ENCODE measurements around the gene FETUB.
"Not testable (repeated sequence)": the region's sequence is repeated elsewhere in the genome, so short reads cannot be mapped to it uniquely, and the experiment has no call there.

FETUB gene

GRCh38 chr3:186670155-186670554, 30.0 kb downstream of the FETUB start:
- DNase-seq (ENCODE audit: low read depth): no peak
- H3K4me3 ChIP-seq (ENCODE audit: low read length): no peak overlapping the region
- no peak for TF ChIP-seq CTCF (conservative IDR thresholded peaks at IDR 0.05; ENCODE audit: low read depth, low read length)

- no peak for DNase-seq (ENCODE audit: low read depth)
- no peak for TF ChIP-seq CTCF (conservative IDR thresholded peaks at IDR 0.05; ENCODE audit: low read depth, low read length)
- H3K4me3 ChIP-seq (ENCODE audit: low read length): no peak overlapping the region
Observed at GRCh38 chr3:186671051-186671450, 30.9 kb downstream of the FETUB start.

GRCh38 chr3:186678604-186679003, 38.4 kb downstream of the FETUB start:
- DNase-seq (ENCODE audit: low read depth): no peak
- no peak overlapping the region for H3K4me3 ChIP-seq (ENCODE audit: low read length)
- TF ChIP-seq CTCF (conservative IDR thresholded peaks at IDR 0.05; ENCODE audit: low read depth, low read length): no peak

- DNase-seq (ENCODE audit: low read depth): no peak
- TF ChIP-seq CTCF (conservative IDR thresholded peaks at IDR 0.05; ENCODE audit: low read depth, low read length): no peak
- no peak overlapping the region for H3K4me3 ChIP-seq (ENCODE audit: low read length)
Observed at GRCh38 chr3:186679151-186679550, 39.0 kb downstream of the FETUB start.

- TF ChIP-seq CTCF (conservative IDR thresholded peaks at IDR 0.05; ENCODE audit: low read depth, low read length): no peak
- no peak overlapping the region for H3K4me3 ChIP-seq (ENCODE audit: low read length)
- DNase-seq (ENCODE audit: low read depth): no peak
Observed at GRCh38 chr3:186680869-186681268, 40.7 kb downstream of the FETUB start.

GRCh38 chr3:186682812-186683211, 42.6 kb downstream of the FETUB start:
- TF ChIP-seq CTCF (conservative IDR thresholded peaks at IDR 0.05; ENCODE audit: low read depth, low read length): no peak
- no peak overlapping the region for H3K4me3 ChIP-seq (ENCODE audit: low read length)
- DNase-seq (ENCODE audit: low read depth): no peak

GRCh38 chr3:186683979-186684378, 43.8 kb downstream of the FETUB start:
- DNase-seq (ENCODE audit: low read depth): no peak
- no peak for TF ChIP-seq CTCF (conservative IDR thresholded peaks at IDR 0.05; ENCODE audit: low read depth, low read length)
- H3K4me3 ChIP-seq (ENCODE audit: low read length): no peak overlapping the region

- DNase-seq (ENCODE audit: low read depth); H3K4me3 ChIP-seq (ENCODE audit: low read length): not testable (repeated sequence)
Observed at GRCh38 chr3:186686475-186686874, 46.3 kb downstream of the FETUB start.
